HEK293 (cell line): Measurements from ENCODE around the gene MBLAC2.

Experiments used
- CTCF ChIA-PET: fragments of 350-600 bp; formaldehyde crosslinking; extraction: SDS; loops from one replicate; lab custom pipeline; 2021; ENCODE audit warnings: antibody characterized with exemption; lab: Yijun Ruan, JAX
- POLR2A ChIA-PET: fragments of 300-600 bp; formaldehyde crosslinking; extraction: SDS; loops from one replicate; lab custom pipeline; 2020; ENCODE audit warnings: antibody characterized with exemption, inconsistent platforms; lab: Yijun Ruan, JAX
- H3K27ac ChIP-seq: fragments of 200-500 bp; sonication (Bioruptor generic); 2 replicates; pipeline ENCODE4 v1.5.1; 2014; ENCODE audit warnings: low read depth, low read length, control low read depth, inconsistent platforms; ENCODE audit errors: extremely low read depth
- H3K36me3 ChIP-seq, 2 experiments: fragments of 200-500 bp in 1 of 2; sonication (Bioruptor generic) in 1 of 2; 1 replicate in 1 of 2; 2 replicates in 1 of 2; pipeline ENCODE4 v1.5.1; 2014 to 2017; ENCODE audit warnings: inconsistent platforms in 2 of 2, low read length in 2 of 2; ENCODE audit not compliant: control insufficient read depth in 2 of 2, insufficient read depth in 1 of 2
- H3K4me1 ChIP-seq: fragments of 200-500 bp; sonication (Bioruptor generic); 2 replicates; pipeline ENCODE4 v1.5.1; 2014; ENCODE audit warnings: mild to moderate bottlenecking, low read length, inconsistent platforms; ENCODE audit not compliant: control insufficient read depth, insufficient read depth
- H3K4me3 ChIP-seq: 2 replicates; pipeline ENCODE4 v1.5.1; 2011; ENCODE audit warnings: low read depth, mild to moderate bottlenecking, control low read depth, low read length, moderate library complexity
- H3K9me3 ChIP-seq: fragments of 200-500 bp; sonication (Bioruptor generic); 2 replicates; pipeline ENCODE4 v1.5.1; 2014; ENCODE audit warnings: low read depth, low read length, inconsistent platforms; ENCODE audit not compliant: control insufficient read depth, insufficient read depth
- BCL11B ChIP-seq: fragments of 450-650 bp; formaldehyde crosslinking; IDR thresholded peaks from 2 replicates; pipeline ENCODE4 v1.5.1; 2016; ENCODE audit warnings: low read depth, missing biosample characterization, missing genetic modification characterization
- EGR2 ChIP-seq: fragments of 450-650 bp; formaldehyde crosslinking; IDR thresholded peaks from 2 replicates; pipeline ENCODE4 v1.5.1; 2016; ENCODE audit warnings: low read depth, missing biosample characterization, missing genetic modification characterization
- GLIS1 ChIP-seq: fragments of 450-650 bp; formaldehyde crosslinking; IDR thresholded peaks from 2 replicates; pipeline ENCODE4 v1.5.1; 2016; ENCODE audit warnings: missing biosample characterization, missing genetic modification characterization
- KLF1 ChIP-seq: fragments of 450-650 bp; formaldehyde crosslinking; IDR thresholded peaks from 2 replicates; pipeline ENCODE4 v1.5.1; 2016; ENCODE audit warnings: missing biosample characterization, missing genetic modification characterization
- SCRT2 ChIP-seq: fragments of 450-650 bp; formaldehyde crosslinking; IDR thresholded peaks from 2 replicates; pipeline ENCODE4 v1.5.1; 2016; ENCODE audit warnings: missing biosample characterization, missing genetic modification characterization
- SP3 ChIP-seq: fragments of 450-650 bp; formaldehyde crosslinking; IDR thresholded peaks from 2 replicates; pipeline ENCODE4 v1.5.1; 2016; ENCODE audit warnings: missing biosample characterization, missing genetic modification characterization
- SP7 ChIP-seq: fragments of 450-650 bp; formaldehyde crosslinking; IDR thresholded peaks from 2 replicates; pipeline ENCODE4 v1.5.1; 2016; ENCODE audit warnings: missing biosample characterization, missing genetic modification characterization
- TSHZ1 ChIP-seq: fragments of 450-650 bp; formaldehyde crosslinking; IDR thresholded peaks from 2 replicates; pipeline ENCODE4 v1.5.1; 2016; ENCODE audit warnings: missing biosample characterization, missing genetic modification characterization, borderline replicate concordance
- YY2 ChIP-seq: fragments of 450-650 bp; formaldehyde crosslinking; IDR thresholded peaks from 2 replicates; pipeline ENCODE4 v1.5.1; 2016; ENCODE audit warnings: missing biosample characterization, missing genetic modification characterization
- ZNF175 ChIP-seq: fragments of 450-650 bp; formaldehyde crosslinking; IDR thresholded peaks from 2 replicates; pipeline ENCODE4 v1.5.1; 2016; ENCODE audit warnings: missing biosample characterization, missing genetic modification characterization
- ZNF280D ChIP-seq: fragments of 450-650 bp; formaldehyde crosslinking; IDR thresholded peaks from 2 replicates; pipeline ENCODE4 v1.5.1; 2016; ENCODE audit warnings: missing biosample characterization, missing genetic modification characterization
- ZNF324 ChIP-seq: fragments of 450-650 bp; formaldehyde crosslinking; IDR thresholded peaks from 2 replicates; pipeline ENCODE4 v1.5.1; 2016; ENCODE audit warnings: missing biosample characterization, missing genetic modification characterization
- ZNF350 ChIP-seq: fragments of 450-650 bp; formaldehyde crosslinking; IDR thresholded peaks from 2 replicates; pipeline ENCODE4 v1.5.0; 2017; ENCODE audit warnings: missing biosample characterization, mild to moderate bottlenecking, missing genetic modification characterization
- ZNF366 ChIP-seq: fragments of 450-650 bp; formaldehyde crosslinking; conservative IDR thresholded peaks from 2 replicates; pipeline ENCODE4 v1.5.1; 2016; ENCODE audit warnings: missing biosample characterization, missing genetic modification characterization
- ZNF394 ChIP-seq: fragments of 450-650 bp; formaldehyde crosslinking; IDR thresholded peaks from 2 replicates; pipeline ENCODE4 v1.5.1; 2016; ENCODE audit warnings: missing biosample characterization, missing genetic modification characterization, mild to moderate bottlenecking, moderate library complexity, borderline replicate concordance
- ZNF433 ChIP-seq: fragments of 450-650 bp; formaldehyde crosslinking; IDR thresholded peaks from 2 replicates; pipeline ENCODE4 v1.5.1; 2016; ENCODE audit warnings: missing biosample characterization, missing genetic modification characterization, low read depth
- ZNF473 ChIP-seq: fragments of 450-650 bp; formaldehyde crosslinking; IDR thresholded peaks from 2 replicates; pipeline ENCODE4 v1.5.1; 2017; ENCODE audit warnings: missing biosample characterization, missing genetic modification characterization
- ZNF488 ChIP-seq: fragments of 450-650 bp; formaldehyde crosslinking; IDR thresholded peaks from 2 replicates; pipeline ENCODE4 v1.5.1; 2016; ENCODE audit warnings: missing biosample characterization, missing genetic modification characterization
- ZNF558 ChIP-seq: fragments of 450-650 bp; formaldehyde crosslinking; IDR thresholded peaks from 2 replicates; pipeline ENCODE4 v1.5.1; 2016; ENCODE audit warnings: missing biosample characterization, missing genetic modification characterization
- ZNF610 ChIP-seq: fragments of 450-650 bp; formaldehyde crosslinking; IDR thresholded peaks from 2 replicates; pipeline ENCODE4 v1.5.1; 2016; ENCODE audit warnings: missing biosample characterization, missing genetic modification characterization, borderline replicate concordance
- ZNF76 ChIP-seq: fragments of 450-650 bp; formaldehyde crosslinking; IDR thresholded peaks from 2 replicates; pipeline ENCODE4; 2016; ENCODE audit warnings: low read depth, missing biosample characterization, missing genetic modification characterization, borderline replicate concordance
- ZNF792 ChIP-seq: fragments of 450-650 bp; formaldehyde crosslinking; IDR thresholded peaks from 2 replicates; pipeline ENCODE4 v1.5.1; 2016; ENCODE audit warnings: missing biosample characterization, missing genetic modification characterization
- ZSCAN16 ChIP-seq: fragments of 450-650 bp; formaldehyde crosslinking; IDR thresholded peaks from 2 replicates; pipeline ENCODE4 v1.5.1; 2016; ENCODE audit warnings: missing biosample characterization, missing genetic modification characterization
- ZSCAN18 ChIP-seq: fragments of 450-650 bp; formaldehyde crosslinking; IDR thresholded peaks from 2 replicates; pipeline ENCODE4 v1.5.1; 2016; ENCODE audit warnings: missing biosample characterization, missing genetic modification characterization
- ZSCAN5A ChIP-seq: fragments of 450-650 bp; formaldehyde crosslinking; IDR thresholded peaks from 2 replicates; pipeline ENCODE4 v1.5.1; 2016; ENCODE audit warnings: missing biosample characterization, missing genetic modification characterization

The MBLAC2 gene

GRCh38 chr5:90409318-90410177, 65.0 kb downstream of the MBLAC2 start, which contains the start of gene CETN3:
Gene CETN3, minus strand, starts transcription at chr5:90409756. Its CDS starts 95 bp downstream, at chr5:90409661.
- Histone ChIP-seq H3K9me3 (no peaks in the 10 kb centered on the region), H3K4me1 (peaks cover 10% of the 10 kb centered on the region; the same call in 1 of the 2 replicates), H3K27ac (peak within 1 kb of the TSS; percentile 92), H3K36me3 (peaks cover 9 to 19% of the 10 kb centered on the region in 2 experiments; a peak in 2 of 3 replicates), H3K4me3 (peak within 1 kb of the TSS; percentile 89)
- POLR2A ChIA-PET = interaction anchor here (0.6 to 3.1 kb wide), 29 partner anchors 9 to 1391 kb away, joined by 3 to 18 read pairs (median 3); partner anchors contain the start of genes ARRDC3, LYSMD3, MBLAC2 and POLR3G
- CTCF ChIA-PET = interaction anchor here (0.6 to 1.2 kb wide), 5 partner anchors 12 to 371 kb away, joined by 3 to 5 read pairs (median 4); no protein-coding TSS in a partner anchor
- 0 out of 2 replicates have a peak, but pooled peaks have one; percentile 27 for TF ChIP-seq ZNF366 (tag by site-specific recombination)
- no peak for TF ChIP-seq ZNF433 (tag by site-specific recombination)
- TF ChIP-seq SP3 (tag by site-specific recombination) = peak; percentile 91
- no peak for TF ChIP-seq ZNF473
- peak; percentile 41; the same call in 1 of the 2 replicates for TF ChIP-seq ZNF610 (tag by site-specific recombination)
- no peak for TF ChIP-seq ZNF792
- TF ChIP-seq ZNF175 (tag by site-specific recombination) = no peak
- peak; percentile 74 for TF ChIP-seq EGR2 (tag by site-specific recombination)
- no peak for TF ChIP-seq ZNF350 (tag by site-specific recombination)
- TF ChIP-seq SCRT2 (tag by site-specific recombination) = peak; percentile 62; the same call in 1 of the 2 replicates
- TF ChIP-seq KLF1 = peak; percentile 20; the same call in 1 of the 2 replicates
- peak; percentile 81 for TF ChIP-seq ZSCAN5A (tag by site-specific recombination)
- TF ChIP-seq ZNF394 (tag by site-specific recombination) = peak; percentile 65
- peak; percentile 64 for TF ChIP-seq GLIS1 (tag by site-specific recombination)
- no peak; the same call in 1 of the 2 replicates for TF ChIP-seq ZNF558 (tag by site-specific recombination)
- 0 out of 2 replicates have a peak, but pooled peaks have one; percentile 8 for TF ChIP-seq TSHZ1
- TF ChIP-seq BCL11B (tag by site-specific recombination) = no peak
- TF ChIP-seq ZNF488 (tag by site-specific recombination) = no peak
- TF ChIP-seq ZNF280D (tag by site-specific recombination) = no peak
- TF ChIP-seq ZSCAN16 = peak; percentile 71
- peak; percentile 83 for TF ChIP-seq ZNF76 (tag by site-specific recombination)
- peak; percentile 85 for TF ChIP-seq YY2 (tag by site-specific recombination)
- peak; percentile 82 for TF ChIP-seq SP7 (tag by site-specific recombination)
- peak; percentile 70; the same call in 1 of the 2 replicates for TF ChIP-seq ZNF324 (tag by site-specific recombination)
- no peak for TF ChIP-seq ZSCAN18 (tag by site-specific recombination)
